Embryonic facial prominence (tissue), 1 donor: ENCODE measurements around the gene MEG3.

Source experiments
- DNase-seq: peaks from one replicate; pipeline ENCODE4 v3.0.0-alpha.2; 2016; ENCODE audit errors: extremely low spot score

Gene MEG3

GRCh38 chr14:100825713-100826331 is at the start of gene MEG3:
Gene MEG3, plus strand, starts transcription at chr14:100826118.
- DNase-seq = peak; percentile 81

- DNase-seq = no peak
These were observed 49.1 kb upstream of the MEG3 start for GRCh38 chr14:100776681-100777365.

- DNase-seq = no peak
These were observed 48.5 kb upstream of the MEG3 start for GRCh38 chr14:100777366-100777817.

- DNase-seq = no peak
These were observed 47.9 kb upstream of the MEG3 start for GRCh38 chr14:100777818-100778525.

GRCh38 chr14:100778526-100778882 is 47.4 kb upstream of the MEG3 start:
- no peak for DNase-seq

- DNase-seq = no peak
These were observed 46.8 kb upstream of the MEG3 start for GRCh38 chr14:100778951-100779690.

- DNase-seq = no peak
These were observed 46.2 kb upstream of the MEG3 start for GRCh38 chr14:100779691-100780080.

- no peak for DNase-seq
These were observed 45.7 kb upstream of the MEG3 start for GRCh38 chr14:100780246-100780645.

GRCh38 chr14:100780646-100781355 is 45.1 kb upstream of the MEG3 start:
- DNase-seq = no peak

GRCh38 chr14:100781952-100782351 is 44.0 kb upstream of the MEG3 start:
- no peak for DNase-seq

GRCh38 chr14:100782516-100783320 is 43.2 kb upstream of the MEG3 start:
- DNase-seq = no peak

- no peak for DNase-seq
These were observed 42.1 kb upstream of the MEG3 start for GRCh38 chr14:100783630-100784370.

- DNase-seq = no peak
These were observed 41.2 kb upstream of the MEG3 start for GRCh38 chr14:100784523-100785337.

GRCh38 chr14:100785338-100785615 is 40.6 kb upstream of the MEG3 start:
- no peak for DNase-seq

- no peak for DNase-seq
These were observed 40.3 kb upstream of the MEG3 start for GRCh38 chr14:100785626-100786025.

GRCh38 chr14:100786131-100786530 is 39.8 kb upstream of the MEG3 start:
- no peak for DNase-seq

- no peak for DNase-seq
These were observed 39.2 kb upstream of the MEG3 start for GRCh38 chr14:100786576-100787219.

- no peak for DNase-seq
These were observed 38.3 kb upstream of the MEG3 start for GRCh38 chr14:100787659-100788058.

GRCh38 chr14:100788517-100788916 is 37.4 kb upstream of the MEG3 start:
- DNase-seq = no peak
